Activated gamma-delta T cell treated with anti-CD3 and anti-CD28 coated beads, Interleukin-2, amount 50 U/mL, for 16 hours (primary cell): Measurements from ENCODE around the gene GPC4.
"Not testable (repeated sequence)": the region's sequence is repeated elsewhere in the genome, so short reads cannot be mapped to it uniquely, and the experiment has no call there.

Source experiments
- DNase-seq: peaks from one replicate; pipeline ENCODE4 v3.0.0-alpha.2; 2020; ENCODE audit warnings: low read depth

Gene GPC4

GRCh38 chrX:133365871-133366611 is 49.2 kb downstream of the GPC4 start:
- DNase-seq: no peak

- DNase-seq: no peak
Measured at GRCh38 chrX:133364865-133365264, 50.4 kb downstream of the GPC4 start.

GRCh38 chrX:133364196-133364595 is 51.1 kb downstream of the GPC4 start:
- DNase-seq: no peak

GRCh38 chrX:133362538-133362937 is 52.8 kb downstream of the GPC4 start:
- no peak for DNase-seq

GRCh38 chrX:133359466-133359865 is 55.8 kb downstream of the GPC4 start:
- no peak for DNase-seq

GRCh38 chrX:133353233-133353632 is 62.1 kb downstream of the GPC4 start:
- DNase-seq: no peak

- no peak for DNase-seq
Measured at GRCh38 chrX:133350751-133351150, 64.5 kb downstream of the GPC4 start.

- no peak for DNase-seq
Measured at GRCh38 chrX:133346026-133346425, 69.3 kb downstream of the GPC4 start.

- no peak for DNase-seq
Measured at GRCh38 chrX:133339566-133339965, 75.7 kb downstream of the GPC4 start.

GRCh38 chrX:133337250-133337649 is 78.0 kb downstream of the GPC4 start:
- DNase-seq: no peak

GRCh38 chrX:133335027-133335426 is 80.3 kb downstream of the GPC4 start:
- DNase-seq: no peak

GRCh38 chrX:133333154-133333750 is 82.0 kb downstream of the GPC4 start:
- DNase-seq: no peak

- no peak for DNase-seq
Measured at GRCh38 chrX:133332737-133333136, 82.6 kb downstream of the GPC4 start.

- DNase-seq: no peak
Measured at GRCh38 chrX:133330956-133331355, 84.3 kb downstream of the GPC4 start.

- no peak for DNase-seq
Measured at GRCh38 chrX:133325422-133325821, 89.9 kb downstream of the GPC4 start.

GRCh38 chrX:133323431-133323830 is 91.9 kb downstream of the GPC4 start:
- no peak for DNase-seq

GRCh38 chrX:133322269-133322668 is 93.0 kb downstream of the GPC4 start:
- DNase-seq: not testable (repeated sequence)

- DNase-seq: no peak
Measured at GRCh38 chrX:133321451-133321850, 93.8 kb downstream of the GPC4 start.

GRCh38 chrX:133314281-133314680 is 101.0 kb downstream of the GPC4 start:
- no peak for DNase-seq

GRCh38 chrX:133308499-133308897 is 106.8 kb downstream of the GPC4 start:
- no peak for DNase-seq

- DNase-seq: no peak
Measured at GRCh38 chrX:133307637-133308498, 107.4 kb downstream of the GPC4 start.

GRCh38 chrX:133307094-133307493 is 108.2 kb downstream of the GPC4 start:
- no peak for DNase-seq

- DNase-seq: no peak
Measured at GRCh38 chrX:133306316-133306715, 109.0 kb downstream of the GPC4 start.
